ENCODE results near the gene LRRC8A. TPM values are rescaled to one million over a fixed set of nuclear protein-coding genes. Genes with fewer than 3 reads are reported as not detected.
A peak's percentile ranks its signal among the peaks of the same experiment; 100 is the strongest.
"Not testable (repeated sequence)": the region's sequence is repeated elsewhere in the genome, so short reads cannot be mapped to it uniquely, and the experiment has no call there.

LRRC8A gene
- 10 to 100 TPM; 19.2 to 20.1 TPM for total RNA-seq

DNA sequence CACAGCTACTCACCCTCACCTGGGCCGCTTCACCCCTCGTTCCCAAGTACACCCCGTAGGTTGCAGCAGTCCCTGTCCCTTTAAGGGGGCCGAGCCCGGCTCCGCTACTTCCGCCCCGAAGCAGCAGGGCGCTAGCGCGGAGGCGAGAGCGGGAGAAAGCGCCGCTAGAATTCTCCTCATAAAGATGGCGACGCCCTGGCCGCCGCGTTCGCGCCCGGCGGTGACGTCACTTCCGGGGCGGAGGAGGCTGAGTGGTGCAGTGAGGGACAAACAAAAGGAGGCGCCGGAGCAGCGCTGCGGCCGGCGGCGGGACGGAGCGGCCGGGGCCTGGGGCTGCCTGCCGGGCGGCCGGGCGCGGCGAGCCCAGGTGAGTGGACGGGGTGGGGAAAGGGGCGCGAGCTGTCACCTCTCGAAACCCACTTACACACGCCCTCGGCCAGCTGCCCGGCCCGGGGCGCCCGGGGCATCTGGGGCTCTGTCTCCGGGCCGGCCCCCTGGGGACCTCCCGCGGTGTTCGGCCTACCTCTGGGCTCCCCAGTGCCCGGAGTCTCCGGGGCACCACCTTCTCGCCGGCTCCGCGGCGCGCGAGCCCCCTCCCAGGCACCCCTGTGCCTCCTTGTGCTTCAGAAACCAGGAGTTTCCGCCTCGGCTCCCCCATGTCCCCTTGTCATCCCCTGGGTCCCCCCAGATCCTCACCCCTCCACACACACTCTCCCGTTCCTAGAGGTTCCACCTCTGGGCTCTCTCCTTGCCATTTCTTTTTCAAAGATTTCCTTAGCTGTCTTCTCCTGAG lies at the start of gene LRRC8A, which contains the start of gene KYAT1:
TSS of gene LRRC8A (plus strand) at position 250 of the 793 bp plus-strand sequence. CDS start 25,032 bp downstream, outside the sequence.
TSS of gene KYAT1 (minus strand) at position 67 of the 793 bp plus-strand sequence. CDS start 36,545 bp downstream, outside the sequence.
- Mint-ChIP-seq H3K4me1 (ENCODE audit: low read depth) (peaks cover 59% of the 10 kb centered on the region), H3K9me3 (no peaks in the 10 kb centered on the region), H3K27ac (peak within 1 kb of the TSS; percentile 94), H3K27me3 (ENCODE audit: low read depth) (no peaks in the 10 kb centered on the region), H3K36me3 (ENCODE audit: insufficient read depth in 2 of 2) (peaks cover 0 to 7% of the 10 kb centered on the region in 2 donors), H3K4me3 (peak within 1 kb of the TSS; percentile 96 to 99)
- DNase-seq (peak; percentile 99 to 100), ATAC-seq (replicated peaks in 1 of 2) (peak; percentile 95)

- Mint-ChIP-seq H3K4me3 (no peak overlapping the region), H3K4me1 (ENCODE audit: low read depth) (peaks cover 10% of the 10 kb centered on the region), H3K27me3 (ENCODE audit: low read depth) (no peaks in the 10 kb centered on the region), H3K27ac (no peak overlapping the region), H3K36me3 (ENCODE audit: insufficient read depth in 2 of 2) (peaks cover 0 to 6% of the 10 kb centered on the region in 2 donors), H3K9me3 (no peaks in the 10 kb centered on the region)
- ATAC-seq (replicated peaks in 1 of 2) = no peak
- no peak for DNase-seq
Observed at GRCh38 chr9:128833696-128834095, 48.2 kb upstream of the LRRC8A start.

DNA sequence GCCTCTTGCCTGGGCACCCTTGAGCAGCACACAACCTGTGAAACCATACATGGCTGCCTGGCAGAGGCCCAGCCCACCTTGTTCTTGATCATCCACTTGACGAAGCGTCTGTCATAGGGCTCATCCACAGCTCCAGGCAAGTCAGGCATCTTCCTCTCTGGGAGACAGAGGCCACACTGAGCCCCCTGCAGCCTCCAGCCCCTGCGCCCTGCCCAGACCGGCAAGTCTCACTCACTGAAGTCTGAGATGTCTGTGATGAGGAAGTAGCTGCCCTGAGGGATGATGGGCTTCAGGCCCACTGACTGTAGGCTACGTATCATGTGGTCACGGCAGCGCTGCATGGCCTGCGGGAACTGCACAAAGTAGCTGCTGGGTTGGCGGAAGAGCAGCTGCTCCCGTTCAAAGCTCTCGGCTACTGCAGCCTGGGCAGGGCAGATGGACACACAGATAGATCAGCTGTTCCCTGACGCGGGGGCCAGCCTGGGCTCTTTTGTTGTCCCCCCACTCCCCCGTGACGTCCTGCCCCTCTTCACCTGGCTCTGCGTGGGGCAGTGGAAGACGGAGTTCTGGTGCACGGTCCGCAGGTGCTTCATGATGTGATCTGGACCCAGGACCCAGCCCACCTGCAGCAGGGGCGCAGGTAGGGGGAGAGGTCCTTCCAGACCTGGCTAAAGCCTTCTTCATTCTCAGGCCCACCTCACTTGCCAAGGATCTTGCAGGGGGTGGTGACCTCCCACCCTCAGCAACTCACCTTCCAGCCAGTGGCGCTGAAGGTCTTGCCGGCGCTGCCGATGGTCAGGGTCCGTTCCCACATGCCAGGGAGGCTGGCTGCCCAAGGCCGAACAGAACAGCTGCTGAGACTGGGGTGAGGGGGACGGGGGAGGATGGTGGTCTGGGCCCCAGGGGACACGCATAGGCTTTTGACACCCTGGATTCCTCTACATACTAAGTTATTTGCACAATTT lies 46.4 kb upstream of the LRRC8A start:
- Mint-ChIP-seq H3K27me3 (ENCODE audit: low read depth) (no peaks in the 10 kb centered on the region), H3K4me3 (no peak overlapping the region), H3K27ac (no peak overlapping the region), H3K9me3 (no peaks in the 10 kb centered on the region), H3K36me3 (ENCODE audit: insufficient read depth in 2 of 2) (peaks cover 0 to 4% of the 10 kb centered on the region in 2 donors), H3K4me1 (ENCODE audit: low read depth) (no peaks in the 10 kb centered on the region)
- DNase-seq = no peak
- ATAC-seq (replicated peaks in 1 of 2) = no peak

DNA sequence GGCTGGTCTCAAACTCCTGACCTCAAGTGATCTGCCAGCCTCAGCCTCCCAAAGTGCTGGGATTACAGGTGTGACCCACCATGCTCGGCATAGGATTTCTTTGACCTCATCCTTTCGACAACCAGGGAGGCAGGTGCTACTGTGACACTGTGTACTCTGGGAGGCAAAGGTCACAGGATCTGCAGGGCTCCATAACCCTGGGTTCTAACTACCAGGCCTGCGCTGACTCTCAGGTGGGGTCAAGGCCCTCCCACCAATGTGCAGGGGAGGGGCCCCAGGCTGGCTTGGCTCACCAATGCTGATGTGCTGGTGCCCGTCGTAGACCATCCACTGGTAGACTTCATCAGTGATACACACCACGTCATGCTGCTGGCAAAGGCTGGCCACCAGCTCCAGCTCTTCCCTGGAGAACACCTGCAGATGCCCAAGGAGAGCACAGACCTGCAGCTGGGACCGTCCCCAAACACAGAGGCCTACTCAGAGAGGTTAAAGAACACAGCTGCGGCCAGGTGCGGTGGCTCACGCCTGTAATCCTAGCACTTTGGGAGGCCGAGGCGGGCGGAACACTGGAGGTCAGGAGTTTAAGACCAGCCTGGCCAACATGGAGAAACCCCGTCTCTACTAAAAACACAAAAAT lies 45.3 kb upstream of the LRRC8A start:
- Mint-ChIP-seq H3K27ac (no peak overlapping the region), H3K4me3 (no peak overlapping the region), H3K27me3 (ENCODE audit: low read depth) (no peaks in the 10 kb centered on the region), H3K9me3 (no peaks in the 10 kb centered on the region), H3K36me3 (ENCODE audit: insufficient read depth in 2 of 2) (peaks cover 0 to 4% of the 10 kb centered on the region in 2 donors), H3K4me1 (ENCODE audit: low read depth) (no peaks in the 10 kb centered on the region)
- ATAC-seq (replicated peaks in 1 of 2) (no peak), DNase-seq (no peak)

DNA sequence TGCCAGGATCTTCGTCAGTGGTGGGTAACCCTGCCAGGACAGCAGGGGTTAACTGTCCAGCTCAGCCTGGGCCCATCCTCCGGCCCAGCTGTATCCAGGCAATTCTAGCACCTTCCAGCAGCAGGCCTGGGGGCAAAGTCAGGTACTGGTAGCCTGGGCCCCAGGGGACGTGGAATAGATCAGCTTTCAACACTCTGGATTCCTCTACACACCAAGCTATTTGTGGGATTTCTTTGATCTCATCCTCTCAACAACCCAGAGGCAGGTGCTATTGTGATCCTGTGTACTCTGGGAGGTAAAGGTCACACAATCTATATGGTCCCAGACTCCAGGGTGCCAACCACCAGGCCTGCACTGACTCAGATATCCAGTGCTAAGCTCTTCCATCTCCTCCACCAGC lies 43.6 kb upstream of the LRRC8A start:
- Mint-ChIP-seq H3K4me3 (no peak overlapping the region), H3K27ac (no peak overlapping the region), H3K36me3 (ENCODE audit: insufficient read depth in 2 of 2) (peaks cover 0 to 4% of the 10 kb centered on the region in 2 donors), H3K9me3 (no peaks in the 10 kb centered on the region), H3K4me1 (ENCODE audit: low read depth) (no peaks in the 10 kb centered on the region), H3K27me3 (ENCODE audit: low read depth) (no peaks in the 10 kb centered on the region)
- DNase-seq (no peak), ATAC-seq (replicated peaks in 1 of 2) (no peak)

- Mint-ChIP-seq H3K36me3 (ENCODE audit: insufficient read depth in 2 of 2) (peaks cover 0 to 2% of the 10 kb centered on the region in 2 donors), H3K4me1 (ENCODE audit: low read depth) (no peaks in the 10 kb centered on the region), H3K27ac (no peak overlapping the region), H3K4me3 (no peak overlapping the region), H3K9me3 (no peaks in the 10 kb centered on the region), H3K27me3 (ENCODE audit: low read depth) (no peaks in the 10 kb centered on the region)
- DNase-seq = no peak
- ATAC-seq (replicated peaks in 1 of 2) = no peak
Observed at GRCh38 chr9:128840524-128840923, 41.4 kb upstream of the LRRC8A start.

GRCh38 chr9:128841694-128842492 lies 40.0 kb upstream of the LRRC8A start:
- Mint-ChIP-seq H3K36me3 (ENCODE audit: insufficient read depth in 2 of 2) (no peaks in the 10 kb centered on the region), H3K27ac (no peak overlapping the region), H3K9me3 (no peaks in the 10 kb centered on the region), H3K4me1 (ENCODE audit: low read depth) (no peaks in the 10 kb centered on the region), H3K4me3 (no peak overlapping the region), H3K27me3 (ENCODE audit: low read depth) (no peaks in the 10 kb centered on the region)
- ATAC-seq (replicated peaks in 1 of 2) = no peak
- DNase-seq = no peak

GRCh38 chr9:128843171-128843570 lies 38.8 kb upstream of the LRRC8A start:
- H3K4me1 Mint-ChIP-seq (ENCODE audit: low read depth); ATAC-seq (replicated peaks in 1 of 2); H3K27me3 Mint-ChIP-seq (ENCODE audit: low read depth); DNase-seq; H3K9me3 Mint-ChIP-seq; H3K27ac Mint-ChIP-seq; H3K4me3 Mint-ChIP-seq; H3K36me3 Mint-ChIP-seq (ENCODE audit: insufficient read depth in 2 of 2): not testable (repeated sequence)

DNA sequence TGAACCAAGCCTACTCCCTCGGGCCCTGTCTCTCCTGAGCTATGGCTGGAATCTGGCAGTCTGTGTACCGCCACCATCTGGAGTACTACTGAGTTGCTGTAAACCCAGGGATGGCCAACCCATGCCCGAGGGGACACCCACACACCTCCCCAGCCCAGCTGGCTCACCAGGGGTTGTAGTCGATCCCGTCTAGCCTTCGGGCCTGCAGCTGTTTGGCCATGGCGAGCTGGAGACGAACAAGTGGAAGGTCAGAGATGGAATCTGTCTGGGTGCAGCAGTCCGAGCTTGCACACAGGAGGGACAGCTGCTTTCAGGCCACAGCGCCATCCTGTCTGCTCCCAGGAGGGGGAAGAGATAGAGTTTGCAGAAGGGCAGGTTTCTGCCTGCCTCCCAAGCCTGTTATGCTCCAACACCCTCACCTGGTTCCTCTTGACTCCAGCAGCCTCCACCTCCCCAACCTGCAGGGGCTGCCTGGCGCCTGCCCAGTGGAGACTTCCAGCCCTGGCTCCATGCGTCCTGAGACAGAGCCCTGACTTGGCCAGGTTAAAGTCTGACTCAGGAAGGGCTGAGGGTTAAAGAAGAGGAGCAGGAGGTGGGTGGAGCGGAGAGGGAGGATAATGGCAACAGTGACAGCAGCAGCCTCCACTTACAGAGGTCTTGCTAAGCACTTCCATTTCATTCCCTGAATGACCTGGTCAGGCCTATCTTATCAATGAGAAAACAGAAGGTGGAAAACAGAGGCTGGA lies 36.6 kb upstream of the LRRC8A start:
- DNase-seq (no peak), ATAC-seq (replicated peaks in 1 of 2) (no peak)
- Mint-ChIP-seq H3K36me3 (ENCODE audit: insufficient read depth in 2 of 2) (peaks cover 2 to 6% of the 10 kb centered on the region in 2 donors), H3K4me3 (no peak overlapping the region), H3K4me1 (ENCODE audit: low read depth) (no peaks in the 10 kb centered on the region), H3K9me3 (no peaks in the 10 kb centered on the region), H3K27ac (no peak overlapping the region), H3K27me3 (ENCODE audit: low read depth) (no peaks in the 10 kb centered on the region)

DNA sequence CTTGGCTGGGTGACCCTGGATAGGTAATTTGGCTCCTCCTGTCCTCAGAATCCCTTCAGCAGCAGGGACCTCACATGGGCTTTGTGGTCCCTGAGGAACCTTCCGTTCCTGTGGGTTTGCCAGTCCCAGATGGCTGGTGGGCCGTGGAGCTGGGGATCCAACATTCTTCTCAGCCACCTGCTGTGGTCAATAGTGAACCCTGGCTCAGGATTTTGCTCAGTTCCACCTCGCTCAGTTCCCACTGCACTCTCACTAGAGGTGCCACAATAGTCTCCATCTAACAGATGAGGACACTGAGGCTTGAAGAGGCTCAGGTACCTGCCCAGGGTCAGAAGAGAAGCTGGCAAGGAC lies 35.3 kb upstream of the LRRC8A start:
- Mint-ChIP-seq H3K27ac (no peak overlapping the region), H3K4me1 (ENCODE audit: low read depth) (no peaks in the 10 kb centered on the region), H3K4me3 (no peak overlapping the region), H3K27me3 (ENCODE audit: low read depth) (no peaks in the 10 kb centered on the region), H3K9me3 (peaks cover 6% of the 10 kb centered on the region in 2 donors), H3K36me3 (ENCODE audit: insufficient read depth in 2 of 2) (peaks cover 5 to 14% of the 10 kb centered on the region in 2 donors)
- no peak for DNase-seq
- no peak for ATAC-seq (replicated peaks in 1 of 2)

GRCh38 chr9:128847803-128848202 lies 34.1 kb upstream of the LRRC8A start:
- Mint-ChIP-seq H3K9me3 (peaks cover 6% of the 10 kb centered on the region in 2 donors), H3K4me1 (ENCODE audit: low read depth) (no peaks in the 10 kb centered on the region), H3K36me3 (ENCODE audit: insufficient read depth in 2 of 2) (peaks cover 5 to 14% of the 10 kb centered on the region in 2 donors), H3K27me3 (ENCODE audit: low read depth) (no peaks in the 10 kb centered on the region), H3K4me3 (no peak overlapping the region), H3K27ac (no peak overlapping the region)
- no peak for DNase-seq
- no peak for ATAC-seq (replicated peaks in 1 of 2)

GRCh38 chr9:128851024-128851423 lies 30.9 kb upstream of the LRRC8A start:
- not testable (repeated sequence) for H3K4me1 Mint-ChIP-seq (ENCODE audit: low read depth); H3K27me3 Mint-ChIP-seq (ENCODE audit: low read depth); H3K9me3 Mint-ChIP-seq; H3K27ac Mint-ChIP-seq; DNase-seq; ATAC-seq (replicated peaks in 1 of 2); H3K4me3 Mint-ChIP-seq
- H3K36me3 Mint-ChIP-seq (ENCODE audit: insufficient read depth in 2 of 2) = peaks cover 5 to 14% of the 10 kb centered on the region in 2 donors

Measured in activated T-cell treated with anti-CD3 and anti-CD28 coated beads, Interleukin-2, amount 50 U/mL, for 72 hours (primary cell).